GM18526 (cell line): ENCODE measurements around the gene TXNRD1.

Experiments used
- POLR2A ChIP-seq: IDR thresholded peaks from 3 replicates; pipeline ENCODE4 v1.6.1; 2011; ENCODE audit not compliant: insufficient read length; ENCODE audit errors: extremely low read depth

TXNRD1 gene

DNA sequence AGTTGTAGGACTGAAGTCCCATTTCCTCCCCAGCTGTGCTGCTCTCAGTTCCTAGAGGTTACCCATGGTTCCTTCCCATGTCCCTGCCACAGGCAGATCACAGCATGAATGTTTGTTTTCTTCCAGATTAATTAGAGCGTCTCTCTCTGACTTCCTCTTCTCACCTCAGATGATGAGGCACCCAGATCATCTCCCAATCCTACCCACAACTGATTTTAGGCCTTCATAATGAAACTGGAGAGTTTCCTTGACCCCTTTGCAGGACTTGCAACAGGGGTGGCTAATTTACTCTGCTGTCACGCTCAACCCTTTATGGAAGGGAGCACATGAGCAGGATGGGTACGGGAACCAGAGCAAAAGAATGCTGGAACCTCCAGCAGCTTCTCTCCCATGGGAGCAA is 32.1 kb upstream of the TXNRD1 start:
- no peak for TF ChIP-seq POLR2A

DNA sequence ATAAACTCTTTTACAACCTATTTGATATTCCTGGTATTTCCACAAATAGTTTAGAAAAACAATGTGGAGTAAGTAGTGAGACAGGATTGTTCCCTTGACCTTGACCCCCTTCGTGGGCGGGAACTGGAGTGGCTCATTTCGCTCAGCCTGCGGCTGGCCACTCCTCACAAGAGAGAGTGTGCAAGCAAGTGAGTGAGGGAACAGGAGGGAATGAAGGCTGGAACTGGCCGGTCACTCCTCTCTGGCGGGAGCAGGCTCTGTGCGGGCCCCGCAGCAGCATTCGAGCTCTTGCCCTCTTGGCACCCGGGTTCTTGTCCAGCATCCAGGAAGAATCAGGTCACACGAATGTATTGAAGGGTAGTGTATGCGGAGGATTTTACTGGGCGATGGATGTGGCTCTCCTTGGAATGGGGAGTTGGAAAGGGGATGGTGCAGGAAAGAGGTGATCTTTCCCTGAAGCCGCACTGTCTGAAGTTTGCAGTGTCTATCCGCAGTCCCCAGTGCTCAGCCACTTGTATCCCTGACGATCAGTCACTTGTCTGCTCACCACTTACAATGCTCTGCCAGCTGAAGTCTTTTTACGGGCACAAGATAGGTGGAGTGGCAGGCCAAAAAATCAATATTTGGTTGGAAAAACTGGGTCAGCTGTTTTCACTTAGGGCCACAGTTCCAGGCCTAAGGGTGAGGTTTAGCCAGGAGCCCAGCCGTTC is 28.0 kb upstream of the TXNRD1 start:
- TF ChIP-seq POLR2A = no peak

DNA sequence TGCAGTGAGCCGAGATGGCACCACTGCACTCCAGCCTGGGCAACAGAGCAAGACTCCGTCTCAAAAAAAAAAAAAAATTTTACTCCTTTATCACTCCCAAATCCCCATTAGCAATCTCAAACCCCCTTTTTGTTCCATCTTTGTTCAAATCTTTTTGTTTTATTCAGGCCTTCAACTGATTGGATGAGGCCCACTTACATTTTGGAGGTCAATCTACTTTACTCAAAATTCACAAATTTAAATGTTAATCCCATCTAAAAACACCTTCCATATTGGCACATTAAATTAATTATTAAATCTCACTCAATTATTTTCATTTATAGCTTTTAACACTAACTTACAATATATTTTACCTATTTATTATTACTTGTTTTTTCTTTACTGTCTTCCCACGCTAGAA is 27.0 kb upstream of the TXNRD1 start:
- no peak for TF ChIP-seq POLR2A

DNA sequence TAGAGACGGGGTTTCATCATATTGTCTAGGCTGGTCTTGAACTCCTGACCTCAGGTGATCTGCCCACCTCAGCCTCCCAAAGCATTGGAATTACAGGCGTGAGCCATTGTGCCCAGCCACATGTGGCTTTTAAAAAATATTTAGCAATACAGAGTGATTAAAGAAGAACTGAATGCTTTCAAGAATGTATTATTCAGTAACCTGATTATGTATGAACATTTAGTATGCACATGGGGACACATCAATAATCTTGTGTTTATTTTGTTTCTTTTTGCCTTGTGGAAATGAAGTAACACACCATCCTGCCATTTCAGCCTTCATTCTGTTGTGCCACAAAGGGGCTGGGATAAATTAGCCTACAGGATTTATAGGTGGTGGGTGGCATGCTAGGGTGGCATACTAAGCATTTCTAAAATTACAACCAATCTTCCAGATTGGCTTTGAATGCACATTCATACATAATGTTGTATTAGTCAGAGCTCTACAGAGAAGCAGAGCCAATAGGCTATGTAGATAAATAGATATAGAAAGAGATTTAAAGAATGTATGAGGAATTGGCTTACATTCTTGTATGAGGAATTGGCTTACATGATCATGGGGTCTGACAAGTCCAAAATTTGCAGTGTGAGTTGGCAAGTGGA is 25.5 kb upstream of the TXNRD1 start:
- TF ChIP-seq POLR2A = no peak

DNA sequence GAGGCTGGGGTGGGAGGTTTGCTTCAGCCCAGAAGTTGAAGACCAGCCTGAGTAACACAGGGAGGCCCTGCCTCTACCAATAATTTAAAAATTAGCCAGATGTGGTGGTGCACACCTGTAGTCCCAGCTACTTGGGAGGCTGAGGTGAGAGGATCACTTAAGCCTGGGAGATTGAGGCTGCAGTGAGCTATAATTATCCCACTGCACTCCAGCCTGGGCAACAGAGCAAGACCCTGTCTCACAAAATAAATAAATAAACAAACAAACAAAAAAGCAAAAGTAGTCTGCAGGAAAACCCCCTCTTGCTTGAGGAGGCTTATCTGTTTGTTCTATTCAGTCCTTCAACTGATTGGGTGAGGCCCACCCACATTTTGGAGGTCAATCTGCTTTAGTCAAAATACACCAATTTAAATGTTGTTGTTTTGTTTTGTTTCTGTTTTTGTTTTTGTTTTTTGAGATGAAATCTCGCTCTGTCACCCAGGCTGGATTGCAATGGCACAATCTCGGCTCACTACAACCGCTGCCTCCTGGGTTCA is 24.9 kb upstream of the TXNRD1 start:
- TF ChIP-seq POLR2A = no peak

DNA sequence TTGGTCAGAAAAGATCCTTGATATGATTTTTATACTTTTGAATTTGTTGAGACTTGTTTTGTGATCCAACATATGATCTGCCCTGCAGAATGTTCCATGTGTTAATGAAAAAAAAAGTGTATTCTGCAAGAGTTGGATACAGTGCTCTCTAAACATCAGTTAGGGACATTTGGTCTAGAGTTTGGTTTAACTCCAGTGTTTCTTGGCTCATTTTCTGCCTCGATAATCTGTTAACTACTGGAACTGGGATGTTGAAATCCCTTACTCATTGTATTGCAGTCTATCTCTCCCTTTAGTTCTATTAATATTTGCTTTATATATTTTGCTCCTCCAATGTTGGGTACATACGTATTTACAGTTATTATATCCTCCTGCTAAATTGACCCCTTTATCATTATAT is 18.3 kb upstream of the TXNRD1 start:
- no peak for TF ChIP-seq POLR2A

DNA sequence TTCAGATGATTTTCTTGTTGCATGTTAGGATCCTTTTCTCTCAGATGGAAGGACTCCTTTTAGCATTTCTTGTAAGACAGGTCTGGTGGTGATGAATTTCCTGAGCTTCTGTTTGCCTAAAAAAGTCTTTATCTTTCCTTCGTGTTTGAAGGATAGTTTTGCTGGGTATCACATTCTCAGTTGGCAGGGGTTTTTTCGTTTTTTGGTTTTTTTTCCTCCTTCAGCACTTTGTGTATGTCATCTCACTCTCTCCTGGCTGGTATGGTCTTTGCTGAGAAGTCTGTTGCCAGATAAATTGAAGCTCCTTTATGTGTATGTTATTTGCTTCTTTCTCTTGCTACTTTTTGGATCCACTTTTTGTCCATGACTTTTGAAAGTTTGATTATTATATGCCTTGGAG is 15.6 kb upstream of the TXNRD1 start:
- TF ChIP-seq POLR2A = no peak

DNA sequence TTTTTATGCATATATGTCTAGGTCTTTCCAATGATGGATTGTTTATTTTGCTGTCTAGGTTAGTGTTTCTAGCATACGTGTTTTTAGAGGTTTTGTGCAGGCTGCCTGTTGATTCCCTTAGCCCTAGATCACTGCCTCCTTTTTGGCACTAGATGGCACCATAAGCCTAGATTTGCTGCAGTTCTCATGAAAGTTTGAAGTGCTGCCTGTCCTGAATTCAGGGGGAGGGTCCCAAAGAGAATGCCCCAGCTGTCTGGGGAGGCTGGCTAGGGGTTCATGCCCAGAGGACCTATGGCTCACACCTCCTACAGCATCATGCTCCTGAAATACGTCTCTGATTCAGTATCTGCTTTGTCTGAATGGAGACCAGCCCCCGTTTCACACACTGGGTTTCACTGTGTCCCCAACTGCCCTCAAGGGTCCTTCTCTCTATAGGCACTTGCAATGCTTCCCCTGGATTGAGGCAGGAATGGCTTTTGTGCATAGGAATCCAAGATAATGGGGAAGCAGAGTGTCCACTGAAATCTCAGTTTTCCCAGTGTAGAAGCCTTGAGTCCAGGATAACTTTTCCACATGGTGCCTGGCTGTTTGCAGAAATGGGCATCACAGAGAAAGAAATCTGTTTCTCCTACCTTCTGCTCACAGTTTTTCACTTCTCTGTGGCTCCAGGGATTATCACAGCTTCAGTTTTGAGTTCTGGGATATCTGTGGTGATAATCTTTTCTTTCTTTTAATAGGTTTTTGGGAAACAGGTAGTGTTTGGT is 14.2 kb upstream of the TXNRD1 start:
- no peak for TF ChIP-seq POLR2A

DNA sequence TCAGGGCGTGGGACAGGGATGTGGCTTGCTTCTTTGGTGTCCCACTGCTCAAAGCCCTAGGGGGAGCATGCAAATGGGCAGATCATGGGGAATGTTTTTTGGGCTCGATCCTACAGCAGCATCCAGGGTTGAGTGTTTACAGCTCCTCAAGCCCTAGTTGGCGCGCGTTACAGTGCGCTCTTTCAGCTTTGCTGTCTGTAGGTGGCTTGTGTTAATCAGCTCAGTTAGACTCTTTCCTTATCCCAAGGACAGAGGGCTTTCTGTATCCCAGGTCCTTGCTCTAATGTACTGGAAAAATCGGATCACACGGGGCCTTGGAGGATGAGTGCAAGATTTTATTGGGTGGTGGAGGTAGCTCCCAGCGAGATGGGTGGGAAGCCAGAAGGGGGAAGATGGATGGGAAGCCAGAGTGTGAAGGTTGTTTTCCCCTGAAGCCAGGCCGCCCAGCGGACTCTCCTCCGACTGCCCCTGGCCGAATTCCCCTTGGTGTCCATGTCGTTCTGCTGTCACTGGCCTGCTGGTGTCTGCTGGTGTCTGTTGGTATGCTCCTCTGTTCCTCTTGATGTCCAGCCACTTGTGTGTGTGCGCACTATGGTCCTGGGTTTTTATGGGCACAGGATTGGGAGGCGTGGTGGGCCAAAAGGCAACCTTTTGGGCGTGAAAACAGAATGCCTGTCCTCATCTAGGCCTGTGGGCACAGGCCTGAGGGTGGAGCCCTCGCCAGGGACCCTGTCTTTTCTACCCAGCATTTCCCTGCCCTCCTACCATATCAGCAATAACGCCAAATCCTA is 10.7 kb upstream of the TXNRD1 start:
- no peak for TF ChIP-seq POLR2A

DNA sequence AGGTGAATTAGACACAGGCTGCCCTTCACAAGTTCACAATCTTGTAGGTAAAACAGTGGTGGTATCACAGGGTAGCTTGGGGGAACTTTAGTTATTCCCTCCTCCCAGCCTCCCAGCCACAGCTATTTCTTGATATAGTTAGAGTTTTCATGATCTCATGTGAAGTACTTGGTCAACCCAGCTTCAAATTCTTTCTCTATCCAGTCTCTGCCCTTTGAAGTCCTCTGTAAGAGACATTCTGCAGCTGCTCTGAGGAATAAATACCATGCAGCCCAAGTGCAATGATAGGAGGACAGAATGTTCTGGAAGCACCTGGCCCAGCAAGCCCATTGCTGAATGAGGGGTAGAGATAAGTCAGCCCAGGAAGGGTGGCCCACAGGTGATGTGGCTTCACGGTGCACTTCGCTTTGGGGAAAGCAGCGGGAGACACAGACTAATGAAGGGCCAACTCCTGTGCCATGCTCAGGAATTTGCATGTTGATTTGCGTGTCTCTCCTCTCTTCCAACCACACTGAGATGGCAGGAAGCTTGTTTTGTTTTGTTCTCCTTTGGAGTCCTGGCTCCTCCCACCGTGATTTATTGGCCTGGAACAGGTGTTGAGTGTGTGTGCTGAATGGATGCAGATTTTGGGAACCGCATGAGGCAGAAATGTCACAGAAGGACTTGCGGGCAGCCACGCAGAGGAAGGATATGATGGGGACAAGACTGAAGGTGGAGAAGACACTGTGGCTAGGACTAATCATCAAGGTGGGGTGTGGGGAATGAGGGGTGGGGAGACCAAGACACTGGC is 8.0 kb upstream of the TXNRD1 start:
- TF ChIP-seq POLR2A = no peak

DNA sequence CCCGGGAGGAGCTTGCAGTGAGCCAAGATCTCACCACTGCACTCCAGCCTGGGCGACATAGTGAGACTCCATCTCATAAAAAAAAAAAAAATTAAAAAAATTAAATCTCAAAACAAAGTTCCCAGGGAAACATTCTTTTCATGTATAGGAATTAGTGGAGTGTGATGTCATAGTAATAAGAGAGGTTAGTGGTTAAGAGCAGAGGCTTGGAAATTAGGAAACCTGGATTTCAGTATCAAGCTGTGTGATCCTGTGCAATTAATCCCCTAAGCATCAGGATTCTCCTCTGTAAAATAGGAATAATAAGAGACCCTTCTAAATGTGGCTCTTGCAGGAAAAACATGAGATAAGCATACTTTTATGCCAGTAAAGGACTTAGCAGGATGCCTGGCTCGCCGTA is 3.1 kb upstream of the TXNRD1 start:
- no peak for TF ChIP-seq POLR2A

DNA sequence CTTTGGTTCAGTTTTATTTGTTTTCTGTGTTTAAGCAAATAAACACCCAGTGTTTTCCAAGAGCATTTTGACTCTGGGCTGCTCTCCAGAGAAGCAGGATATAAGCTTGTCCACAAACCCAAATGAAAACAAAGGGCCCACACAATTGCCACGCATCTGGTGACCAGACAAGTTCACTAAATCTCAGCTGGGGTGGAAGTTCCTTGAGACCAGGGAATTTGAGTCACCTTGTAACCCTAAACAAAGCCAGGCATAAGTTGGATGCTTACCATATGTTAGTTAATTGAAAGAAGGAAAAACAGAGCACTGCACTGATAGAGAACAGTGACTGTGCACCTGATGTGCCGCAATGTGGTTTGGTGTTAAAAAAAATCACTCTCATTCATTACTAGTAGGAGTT is 1.6 kb upstream of the TXNRD1 start:
- no peak for TF ChIP-seq POLR2A

DNA sequence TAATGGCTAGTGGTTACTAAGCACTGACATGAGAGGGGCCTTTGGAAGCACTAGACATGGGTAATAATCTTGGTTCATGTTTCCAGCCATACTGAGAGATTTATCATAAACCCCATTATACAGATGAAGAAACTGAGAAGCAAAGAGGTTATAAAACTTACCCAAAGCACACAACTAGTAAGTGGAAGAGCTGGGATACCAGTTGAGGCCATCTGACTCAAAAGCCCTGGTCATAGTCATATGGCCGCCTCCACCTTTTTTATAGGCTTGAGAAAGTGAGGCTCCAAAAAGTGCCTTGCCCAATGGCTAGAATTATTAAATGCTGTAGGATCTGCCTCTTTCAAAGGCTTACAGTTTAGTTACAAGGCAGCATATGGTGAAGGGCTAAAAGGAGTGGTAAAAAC is 944 bp downstream of the TXNRD1 start:
- no peak for TF ChIP-seq POLR2A

DNA sequence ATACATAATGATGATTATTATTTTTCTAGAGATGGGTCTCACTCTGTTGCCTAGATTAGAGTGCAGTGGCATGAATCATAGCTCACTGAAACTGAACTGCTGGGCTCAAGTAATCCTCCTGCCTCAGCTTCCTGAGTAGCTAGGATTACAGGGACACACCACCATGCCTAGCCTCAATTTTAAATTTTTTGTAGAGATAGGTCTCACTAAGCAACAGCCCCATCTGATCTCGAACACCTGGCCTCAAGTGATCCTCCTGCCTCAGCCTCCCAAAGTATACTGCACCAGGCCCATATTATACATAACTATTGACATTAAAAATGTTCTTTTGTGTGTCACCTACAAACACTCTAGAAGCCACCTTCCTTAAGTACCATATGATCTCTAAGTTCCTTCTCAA is 3.4 kb downstream of the TXNRD1 start:
- no peak for TF ChIP-seq POLR2A

DNA sequence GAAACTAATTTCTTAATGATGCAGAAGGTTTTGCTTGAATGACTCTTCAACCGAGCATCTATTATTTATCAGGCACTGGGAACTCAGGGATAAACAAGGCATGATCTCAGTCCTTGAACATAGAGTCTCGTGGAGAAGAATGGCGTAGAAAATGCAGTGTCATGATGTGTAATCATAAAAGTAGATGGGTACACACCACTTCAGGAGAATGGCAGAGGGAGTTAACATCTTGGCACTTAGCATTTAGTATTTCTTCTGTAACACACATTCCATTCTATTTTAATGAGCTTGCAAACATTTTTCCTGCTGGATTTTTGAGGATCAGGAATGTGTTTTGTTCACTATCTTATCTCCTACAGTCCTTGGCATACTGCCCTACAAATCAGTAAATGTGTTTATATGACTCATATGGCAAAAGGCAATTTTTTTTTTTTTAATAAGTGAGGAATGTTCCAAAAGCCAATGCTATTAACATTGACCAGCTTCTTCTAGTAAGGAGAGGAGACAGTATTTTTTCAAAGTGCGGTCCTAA is 3.8 kb downstream of the TXNRD1 start:
- TF ChIP-seq POLR2A = no peak

DNA sequence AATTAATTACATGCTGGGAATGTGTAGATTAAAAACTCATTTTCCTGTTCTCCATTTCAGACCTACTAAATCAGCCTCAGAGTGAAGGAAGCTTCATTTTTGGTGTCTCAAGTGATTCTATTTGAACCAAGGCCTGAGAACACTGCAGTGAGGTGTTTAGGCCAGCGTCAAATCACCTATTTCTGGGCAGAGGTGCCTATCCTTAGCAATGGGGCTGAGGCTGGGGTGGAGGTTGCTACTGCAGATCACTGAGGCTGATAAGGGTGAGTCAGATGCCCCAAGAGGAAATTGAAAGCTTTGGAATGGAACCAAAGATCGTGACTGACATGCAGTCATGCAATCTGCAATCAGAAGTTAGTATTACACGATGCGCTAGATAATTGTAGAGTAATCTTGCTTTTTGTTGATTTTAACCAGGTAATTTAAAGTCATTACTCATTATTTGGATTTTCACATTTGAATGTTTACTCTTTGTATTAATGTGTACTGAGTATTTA is 4.4 kb downstream of the TXNRD1 start:
- TF ChIP-seq POLR2A = no peak
